ENCODE measurements around the gene EXOSC7. TPM values are rescaled to one million over a fixed set of nuclear protein-coding genes. Genes with fewer than 3 reads are reported as not detected.
"Not testable (repeated sequence)": the region's sequence is repeated elsewhere in the genome, so short reads cannot be mapped to it uniquely, and the experiment has no call there.

The EXOSC7 gene
- total and polyA plus RNA-seq, 10 of the 15 experiments (the other 5 are each of a cell fraction or from before 2014, with no cell fraction given), result 58.0 to 193 (median 82.9) TPM

DNA sequence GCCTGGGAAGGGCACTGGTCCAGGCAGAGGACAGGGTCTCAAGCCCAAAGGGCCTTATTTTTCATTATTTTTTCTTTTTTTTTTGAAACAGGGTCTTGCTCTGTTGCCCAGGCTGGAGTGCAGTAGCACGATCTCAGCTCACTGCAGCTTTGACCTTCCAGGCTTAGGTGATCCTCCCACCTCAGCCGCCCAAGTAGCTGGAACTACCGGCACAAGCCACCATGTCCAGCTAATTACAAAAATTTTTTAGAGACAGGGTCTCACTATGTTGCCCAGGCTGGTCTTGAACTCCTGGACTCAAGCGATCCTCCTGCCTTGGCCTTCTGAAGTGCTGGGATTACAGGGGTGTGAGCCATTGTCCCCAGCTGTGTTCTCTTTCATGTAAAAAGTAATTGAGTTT lies 26.3 kb upstream of the EXOSC7 start:
- H3K4me1 ChIP-seq (ENCODE audit: control insufficient read depth, insufficient read depth, low read length); ATAC-seq; H3K9me3 ChIP-seq (replicated peaks; ENCODE audit: control insufficient read depth, insufficient read depth, low read length); DNase-seq (ENCODE audit: low read depth, low spot score); H3K79me2 ChIP-seq (ENCODE audit: control insufficient read depth, insufficient read depth, low read length); intact Hi-C loops (cut with micrococcal nuclease; ENCODE audit: unreplicated experiment); CTCF ChIA-PET; H3K27me3 ChIP-seq (replicated peaks in 1 of 2; ENCODE audit: control insufficient read depth in 2 of 2, insufficient read depth in 2 of 2, low read length in 1 of 2); H4K20me1 ChIP-seq (ENCODE audit: control insufficient read depth, insufficient read depth); H3K4me3 ChIP-seq; H3K9ac ChIP-seq (ENCODE audit: control insufficient read depth, insufficient read depth, low read length); in situ Hi-C loops (cut with MboI); H2AFZ ChIP-seq (ENCODE audit: control insufficient read depth, low read depth, low read length); BruUV-seq (replicated peaks); SMC1A ChIA-PET (ENCODE audit: uncharacterized antibody, unreplicated experiment); H3K27ac ChIP-seq (ENCODE audit: control insufficient read depth, insufficient read depth); H3K36me3 ChIP-seq (ENCODE audit: control insufficient read depth in 2 of 2, insufficient read depth in 2 of 2, low read length in 1 of 2); RAD21 ChIA-PET (ENCODE audit: unreplicated experiment); H3K4me2 ChIP-seq (ENCODE audit: control insufficient read depth, insufficient read depth); FAIRE-seq: not testable (repeated sequence)
- WGBS (ENCODE audit: insufficient coverage, insufficient replicate concordance, low lambda C conversion rate, missing lambda C conversion rate), result 99% methylated on average over 4 of the region's 4 CpGs
- POLR2A ChIA-PET, result interaction anchor here (0.5 kb wide), 1 partner anchor 8 kb away, joined by 4 read pairs; no protein-coding TSS in a partner anchor

DNA sequence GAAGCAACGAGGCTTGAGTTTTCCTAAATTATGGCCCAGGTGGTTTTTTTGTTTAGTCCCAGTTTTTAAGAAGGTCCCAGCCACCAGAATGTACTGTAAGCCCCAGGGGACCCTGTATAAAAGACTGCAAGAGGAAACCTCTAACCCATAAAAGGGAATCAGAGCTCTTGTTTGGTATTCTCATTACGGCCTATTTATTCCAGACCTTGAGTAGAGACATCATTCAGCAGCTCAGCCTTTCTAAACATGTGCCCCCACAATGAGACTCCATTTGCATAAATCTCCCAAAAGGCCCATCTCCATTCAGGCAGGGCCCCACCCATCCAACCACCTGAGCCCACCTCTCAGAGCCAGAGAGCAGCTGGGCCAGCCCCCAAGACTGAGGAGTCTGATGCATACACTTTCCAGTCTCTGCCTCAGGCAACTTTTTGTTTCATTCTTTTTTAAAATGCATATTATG lies 25.7 kb upstream of the EXOSC7 start:
- intact Hi-C loops (cut with micrococcal nuclease; ENCODE audit: unreplicated experiment), result no loop called here
- no peak overlapping the region for H3K4me3 ChIP-seq
- POLR2A ChIA-PET, result no interaction called here
- H3K4me2 ChIP-seq (ENCODE audit: control insufficient read depth, insufficient read depth), result no peak overlapping the region
- TF ChIP-seq YY1 (IDR thresholded peaks at IDR 0.05; ENCODE audit: low read depth, low read length) (no peak), SUPT20H (IDR thresholded peaks at IDR 0.05; ENCODE audit: borderline replicate concordance, control insufficient read depth, low read depth, low read length) (no peak), TCF7 (IDR thresholded peaks at IDR 0.05; ENCODE audit: borderline replicate concordance) (no peak), ASH2L (IDR thresholded peaks at IDR 0.05; ENCODE audit: borderline replicate concordance, low read depth) (no peak), RFX5 (IDR thresholded peaks at IDR 0.05; ENCODE audit: low read depth, low read length) (no peak), HDGF (IDR thresholded peaks at IDR 0.05) (no peak), EZH2 (IDR thresholded peaks at IDR 0.05; ENCODE audit: borderline replicate concordance, control insufficient read depth, low read depth, low read length) (no peak)
- TF ChIP-seq, protein P1, sequence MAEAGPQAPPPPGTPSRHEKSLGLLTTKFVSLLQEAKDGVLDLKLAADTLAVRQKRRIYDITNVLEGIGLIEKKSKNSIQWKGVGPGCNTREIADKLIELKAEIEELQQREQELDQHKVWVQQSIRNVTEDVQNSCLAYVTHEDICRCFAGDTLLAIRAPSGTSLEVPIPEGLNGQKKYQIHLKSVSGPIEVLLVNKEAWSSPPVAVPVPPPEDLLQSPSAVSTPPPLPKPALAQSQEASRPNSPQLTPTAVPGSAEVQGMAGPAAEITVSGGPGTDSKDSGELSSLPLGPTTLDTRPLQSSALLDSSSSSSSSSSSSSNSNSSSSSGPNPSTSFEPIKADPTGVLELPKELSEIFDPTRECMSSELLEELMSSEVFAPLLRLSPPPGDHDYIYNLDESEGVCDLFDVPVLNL (IDR thresholded peaks at IDR 0.05; ENCODE audit: low read depth, low read length), result no peak
- TF ChIP-seq, protein P2, sequence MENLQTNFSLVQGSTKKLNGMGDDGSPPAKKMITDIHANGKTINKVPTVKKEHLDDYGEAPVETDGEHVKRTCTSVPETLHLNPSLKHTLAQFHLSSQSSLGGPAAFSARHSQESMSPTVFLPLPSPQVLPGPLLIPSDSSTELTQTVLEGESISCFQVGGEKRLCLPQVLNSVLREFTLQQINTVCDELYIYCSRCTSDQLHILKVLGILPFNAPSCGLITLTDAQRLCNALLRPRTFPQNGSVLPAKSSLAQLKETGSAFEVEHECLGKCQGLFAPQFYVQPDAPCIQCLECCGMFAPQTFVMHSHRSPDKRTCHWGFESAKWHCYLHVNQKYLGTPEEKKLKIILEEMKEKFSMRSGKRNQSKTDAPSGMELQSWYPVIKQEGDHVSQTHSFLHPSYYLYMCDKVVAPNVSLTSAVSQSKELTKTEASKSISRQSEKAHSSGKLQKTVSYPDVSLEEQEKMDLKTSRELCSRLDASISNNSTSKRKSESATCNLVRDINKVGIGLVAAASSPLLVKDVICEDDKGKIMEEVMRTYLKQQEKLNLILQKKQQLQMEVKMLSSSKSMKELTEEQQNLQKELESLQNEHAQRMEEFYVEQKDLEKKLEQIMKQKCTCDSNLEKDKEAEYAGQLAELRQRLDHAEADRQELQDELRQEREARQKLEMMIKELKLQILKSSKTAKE (IDR thresholded peaks at IDR 0.05; ENCODE audit: low read depth, poor library complexity, severe bottlenecking), result no peak
- H3K79me2 ChIP-seq (ENCODE audit: control insufficient read depth, insufficient read depth, low read length), result no peaks in the 10 kb centered on the region
- no peak overlapping the region for H3K9ac ChIP-seq (ENCODE audit: control insufficient read depth, insufficient read depth, low read length)
- H3K4me1 ChIP-seq (ENCODE audit: control insufficient read depth, insufficient read depth, low read length), result peaks cover 3% of the 10 kb centered on the region; the same call in 1 of the 2 replicates
- H4K20me1 ChIP-seq (ENCODE audit: control insufficient read depth, insufficient read depth), result no peaks in the 10 kb centered on the region
- H3K9me3 ChIP-seq (replicated peaks; ENCODE audit: control insufficient read depth, insufficient read depth, low read length), result no peaks in the 10 kb centered on the region
- H2AFZ ChIP-seq (ENCODE audit: control insufficient read depth, low read depth, low read length), result no peak overlapping the region
- SMC1A ChIA-PET (ENCODE audit: uncharacterized antibody, unreplicated experiment), result no interaction called here
- in situ Hi-C loops (cut with MboI), result no loop called here
- H3K36me3 ChIP-seq (ENCODE audit: control insufficient read depth in 2 of 2, insufficient read depth in 2 of 2, low read length in 1 of 2), result peaks cover 4 to 5% of the 10 kb centered on the region in 2 experiments; a peak in 3 of 4 replicates
- DNase-seq (ENCODE audit: low read depth, low spot score) (no peak), FAIRE-seq (no peak), ATAC-seq (no peak)
- WGBS (ENCODE audit: insufficient coverage, insufficient replicate concordance, low lambda C conversion rate, missing lambda C conversion rate), result 100% methylated on average over 2 of the region's 2 CpGs
- CTCF ChIA-PET, result interaction anchor here (1.6 kb wide), 1 partner anchor 15 kb away, joined by 3 read pairs; no protein-coding TSS in a partner anchor
- no peaks in the 10 kb centered on the region for H3K27me3 ChIP-seq (replicated peaks in 1 of 2; ENCODE audit: control insufficient read depth in 2 of 2, insufficient read depth in 2 of 2, low read length in 1 of 2)
- BruUV-seq (replicated peaks), result no TSS peak
- RAD21 ChIA-PET (ENCODE audit: unreplicated experiment), result no interaction called here
- no peak overlapping the region for H3K27ac ChIP-seq (ENCODE audit: control insufficient read depth, insufficient read depth)

Data from GM12878 (cell line).